H1 (cell line): Measurements from ENCODE around the gene SNRPA1. TPM values are rescaled to one million over a fixed set of nuclear protein-coding genes. Genes with fewer than 3 reads are reported as not detected.

Experiments used
- CTCF ChIA-PET: fragments of 300-600 bp; sonication (Branson Sonifier 250); formaldehyde crosslinking; loops from one replicate; lab custom pipeline; 2021; ENCODE audit not compliant: partially characterized antibody; lab: Charles Lee
- POLR2A ChIA-PET: fragments of 300-600 bp; sonication (Branson Sonifier 250); formaldehyde crosslinking; loops from one replicate; lab custom pipeline; 2021; ENCODE audit warnings: inconsistent platforms; ENCODE audit not compliant: partially characterized antibody; lab: Charles Lee
- DNase-seq, 2 experiments: peaks; one replicate each; pipeline versions ENCODE4 v3.0.0 to v3.0.0-alpha.2; 2010 to 2022; ENCODE audit warnings: low spot score in 2 of 2, low read depth in 1 of 2, mixed read lengths in 1 of 2
- FAIRE-seq: peaks from 2 replicates; lab custom pipeline; 2011; peaks lifted over from hg19 to GRCh38; lab: Jason Lieb, UNC
- H2AFZ ChIP-seq: 2 replicates; pipeline ENCODE4 v1.8.1; 2012; ENCODE audit warnings: low read length, inconsistent platforms
- H2AK5ac ChIP-seq: 2 replicates; pipeline ENCODE4 v1.6.1; 2013; ENCODE audit warnings: low read depth, low read length
- H2BK120ac ChIP-seq: replicated peaks from 2 replicates; pipeline ENCODE3; 2013; ENCODE audit warnings: low read depth, low read length, inconsistent platforms
- H2BK12ac ChIP-seq: 2 replicates; pipeline ENCODE4 v1.6.1; 2013; ENCODE audit warnings: low read depth, low read length
- H2BK15ac ChIP-seq: 2 replicates; pipeline ENCODE4 v1.6.1; 2013; ENCODE audit warnings: low read length
- H2BK20ac ChIP-seq: 2 replicates; pipeline ENCODE4 v1.6.1; 2013; ENCODE audit warnings: low read length
- H2BK5ac ChIP-seq: 2 replicates; pipeline ENCODE4 v1.6.1; 2013; ENCODE audit warnings: low read depth, low read length
- H3K14ac ChIP-seq: 2 replicates; pipeline ENCODE4 v1.6.1; 2013; ENCODE audit warnings: inconsistent platforms; ENCODE audit not compliant: insufficient read length
- H3K18ac ChIP-seq: 2 replicates; pipeline ENCODE4 v1.6.1; 2013; ENCODE audit warnings: low read length; ENCODE audit errors: extremely low read depth
- H3K23ac ChIP-seq: 2 replicates; pipeline ENCODE4 v1.6.1; 2013; ENCODE audit warnings: inconsistent platforms; ENCODE audit not compliant: insufficient read length
- H3K23me2 ChIP-seq: 2 replicates; pipeline ENCODE4 v1.6.1; 2013; ENCODE audit warnings: low read depth, low read length
- H3K27ac ChIP-seq: 2 replicates; pipeline ENCODE4 v1.6.1; 2011; ENCODE audit warnings: low read depth, low read length, inconsistent platforms
- H3K27me3 ChIP-seq, 4 experiments: replicated peaks in 1 of 4; 1 replicate in 1 of 4; 2 replicates in 3 of 4; pipeline versions ENCODE4 v1.6.1 to v1.8.1; 2011 to 2013; ENCODE audit warnings: low read length in 3 of 4, mild to moderate bottlenecking in 3 of 4, inconsistent platforms in 2 of 4, mixed read lengths in 2 of 4, moderate library complexity in 1 of 4; ENCODE audit not compliant: control insufficient read depth in 3 of 4, insufficient read depth in 3 of 4; ENCODE audit errors: extremely low read depth in 1 of 4
- H3K36me3 ChIP-seq, 4 experiments: 2 replicates each; pipeline versions ENCODE4 v1.6.1 to v1.8.1; 2011 to 2013; ENCODE audit warnings: mild to moderate bottlenecking in 4 of 4, low read length in 3 of 4, moderate library complexity in 2 of 4, control low read depth in 1 of 4, inconsistent platforms in 1 of 4; ENCODE audit not compliant: insufficient read depth in 4 of 4, control insufficient read depth in 2 of 4
- H3K4ac ChIP-seq: replicated peaks from 2 replicates; pipeline ENCODE3; 2013; ENCODE audit warnings: low read length, low read depth, mixed read lengths, inconsistent platforms; ENCODE audit not compliant: insufficient read length
- H3K4me1 ChIP-seq, 4 experiments: replicated peaks in 1 of 4; 1 replicate in 1 of 4; 2 replicates in 3 of 4; pipeline versions ENCODE4 v1.6.1 to v1.8.1; 2011 to 2013; ENCODE audit warnings: low read length in 3 of 4, inconsistent platforms in 2 of 4, mixed read lengths in 1 of 4; ENCODE audit not compliant: insufficient read depth in 4 of 4, control insufficient read depth in 3 of 4
- H3K4me2 ChIP-seq, 2 experiments: 2 replicates each; pipeline versions ENCODE4 v1.6.1 to v1.8.1; 2011 to 2013; ENCODE audit warnings: low read depth in 2 of 2, low read length in 2 of 2, control low read depth in 1 of 2, inconsistent platforms in 1 of 2, mild to moderate bottlenecking in 1 of 2; ENCODE audit not compliant: insufficient read depth in 1 of 2
- H3K4me3 ChIP-seq, 4 experiments: fragments of 200-600, 300-600 bp in 1 of 4; sonication (generic), shearing (Covaris generic), sonication (Bioruptor Twin) in 1 of 4; 2 replicates each; pipeline versions ENCODE4 v1.5.1 to v1.8.1; 2011 to 2016; ENCODE audit warnings: low read length in 4 of 4, low read depth in 3 of 4, control low read depth in 2 of 4, inconsistent platforms in 2 of 4, mild to moderate bottlenecking in 2 of 4, mixed read lengths in 1 of 4, moderate library complexity in 1 of 4; ENCODE audit not compliant: insufficient read depth in 2 of 4; ENCODE audit errors: extremely low read depth in 1 of 4
- H3K56ac ChIP-seq: replicated peaks from 2 replicates; pipeline ENCODE3; 2013; ENCODE audit warnings: low read depth, mild to moderate bottlenecking, mixed read lengths, low read length, inconsistent platforms; ENCODE audit not compliant: insufficient read length
- H3K79me1 ChIP-seq: 2 replicates; pipeline ENCODE4 v1.6.1; 2013; ENCODE audit warnings: low read depth, low read length, control low read depth
- H3K79me2 ChIP-seq, 2 experiments: 2 replicates each; pipeline versions ENCODE4 v1.6.1 to v1.8.1; 2012 to 2013; ENCODE audit warnings: low read length in 2 of 2, mild to moderate bottlenecking in 2 of 2, inconsistent platforms in 1 of 2; ENCODE audit not compliant: insufficient read depth in 2 of 2, control insufficient read depth in 1 of 2
- H3K9ac ChIP-seq, 4 experiments: replicated peaks in 1 of 4; 1 replicate in 1 of 4; 2 replicates in 3 of 4; pipeline versions ENCODE4 v1.6.1 to v1.8.1; 2011 to 2013; ENCODE audit warnings: low read depth in 3 of 4, low read length in 3 of 4, control low read depth in 2 of 4, mild to moderate bottlenecking in 2 of 4, moderate library complexity in 2 of 4, inconsistent platforms in 1 of 4; ENCODE audit errors: extremely low read depth in 1 of 4
- H3K9me3 ChIP-seq, 2 experiments: 2 replicates each; pipeline versions ENCODE4 v1.6.1 to v1.8.1; 2012 to 2013; ENCODE audit warnings: mild to moderate bottlenecking in 2 of 2, moderate library complexity in 2 of 2, control low read depth in 1 of 2, inconsistent platforms in 1 of 2, low read depth in 1 of 2, low read length in 1 of 2, mixed read lengths in 1 of 2; ENCODE audit not compliant: insufficient read depth in 2 of 2
- H4K20me1 ChIP-seq, 2 experiments: replicated peaks in 1 of 2; 2 replicates each; pipeline versions ENCODE3 to v1.8.1; 2011 to 2013; ENCODE audit warnings: inconsistent platforms in 2 of 2, low read length in 2 of 2, mild to moderate bottlenecking in 1 of 2; ENCODE audit not compliant: insufficient read depth in 2 of 2, control insufficient read depth in 1 of 2
- H4K5ac ChIP-seq: 2 replicates; pipeline ENCODE4 v1.6.1; 2013; ENCODE audit warnings: low read length, low read depth, mixed read lengths, inconsistent platforms; ENCODE audit not compliant: insufficient read length
- H4K8ac ChIP-seq: 2 replicates; pipeline ENCODE4 v1.8.0; 2013; ENCODE audit warnings: mild to moderate bottlenecking, moderate library complexity, low read length, inconsistent platforms; ENCODE audit not compliant: insufficient read depth; ENCODE audit errors: extremely low read depth
- H4K91ac ChIP-seq: replicated peaks from 2 replicates; pipeline ENCODE3; 2013; ENCODE audit warnings: low read length, mixed read lengths, inconsistent platforms; ENCODE audit not compliant: insufficient read length
- WGBS, 2 experiments: shearing (Covaris generic) in 1 of 2; methylation state at CpG; one replicate each; pipeline versions ENCODE4 v1.1.6 to v1.1.7; 2013 to 2015; ENCODE audit warnings: low lambda C conversion rate in 2 of 2, mixed read lengths in 2 of 2, inconsistent platforms in 1 of 2, low coverage in 1 of 2, missing lambda C conversion rate in 1 of 2; ENCODE audit not compliant: insufficient replicate concordance in 2 of 2, insufficient coverage in 1 of 2, insufficient read length in 1 of 2; ENCODE audit errors: extremely low coverage in 1 of 2, missing lambda C conversion rate in 1 of 2; 5-methylcytosine and 5-hydroxymethylcytosine counted together
- polyA plus RNA-seq, 7 experiments: library from polyadenylated mRNA; depleted of rRNA in 3 of 7; stranded (reverse) in 5 of 7; unstranded in 2 of 7; fragments of >200 nt in 5 of 7; fragments of 200-250 nt in 2 of 7; gene quantifications; 1 replicate in 5 of 7; 2 replicates in 1 of 7; 4 replicates in 1 of 7; pipeline versions ENCODE4 v1.2.1 to v1.2.3, GENCODE V29; 2011 to 2013; ENCODE audit warnings: missing spikeins in 2 of 7, mixed read lengths in 2 of 7
- total RNA-seq: library from RNA; stranded (reverse); fragmentation: NEBNext Ultra II Directional; extraction: Animal tissue kit (Norgen Biotek cat#: 25700); gene quantifications from 2 replicates; pipeline ENCODE4 v1.2.1, GENCODE V29; 2021

SNRPA1 gene
- total and polyA plus RNA-seq, 2 of the 8 experiments (the other 6 are each of a cell fraction or from before 2014, with no cell fraction given): 140 to 221 TPM

DNA sequence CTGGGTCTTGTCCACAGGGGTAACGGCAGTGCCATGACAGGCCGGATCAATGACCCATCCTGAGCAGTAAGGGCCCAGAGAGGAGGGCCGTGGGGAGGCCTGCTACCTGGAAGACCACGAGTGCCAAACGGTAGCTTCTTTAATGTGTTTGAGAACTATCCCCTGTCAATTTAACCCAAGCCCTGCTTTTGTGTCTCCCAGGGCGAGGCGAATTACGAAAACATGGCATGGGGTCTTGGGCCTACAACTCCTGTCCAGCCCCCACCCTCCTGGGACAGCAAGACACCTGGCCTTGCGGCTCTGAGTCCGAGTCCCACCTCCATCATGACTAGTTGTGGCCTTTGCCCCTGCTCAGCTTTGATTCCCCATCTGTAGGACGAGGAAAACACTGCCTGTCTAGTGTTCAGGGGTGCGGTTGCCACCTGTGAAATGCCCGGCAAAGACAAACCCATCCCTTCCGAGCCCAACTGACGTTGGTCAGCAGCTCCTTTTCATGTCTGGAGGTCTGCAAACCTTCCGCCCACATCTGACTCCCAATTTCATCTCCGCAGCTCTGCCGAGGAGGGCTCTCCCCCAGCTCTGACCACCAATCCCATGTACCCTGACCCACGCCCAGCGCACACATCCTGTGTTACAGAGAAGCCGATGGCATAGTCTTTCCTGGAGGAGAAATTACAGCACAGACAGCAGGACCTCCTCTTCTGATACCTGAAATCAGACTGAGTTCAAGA, 28.9 kb upstream of the SNRPA1 start:
- Histone ChIP-seq H3K4me3 (no peak overlapping the region), H4K91ac (no peak overlapping the region), H2BK12ac (no peak overlapping the region), H3K56ac (no peak overlapping the region), H3K23ac (no peak overlapping the region), H3K27ac (no peak overlapping the region), H3K4ac (no peak overlapping the region), H2BK5ac (no peak overlapping the region), H2BK120ac (no peak overlapping the region), H3K23me2 (no peaks in the 10 kb centered on the region), H2AFZ (no peak overlapping the region), H3K4me1 (peaks cover 0 to 3% (median 1%) of the 10 kb centered on the region in 4 experiments; a peak in 1 of 7 replicates), H3K9me3 (no peaks in the 10 kb centered on the region), H3K27me3 (peaks cover 0 to 4% (median 2%) of the 10 kb centered on the region in 4 experiments; a peak in 3 of 7 replicates), H4K5ac (no peak overlapping the region), H3K18ac (no peak overlapping the region), H3K79me1 (no peaks in the 10 kb centered on the region), H2BK20ac (no peak overlapping the region), H3K79me2 (no peaks in the 10 kb centered on the region), H3K14ac (no peak overlapping the region), H4K20me1 (no peaks in the 10 kb centered on the region), H3K36me3 (no peaks in the 10 kb centered on the region), H2BK15ac (no peak overlapping the region), H3K9ac (no peak overlapping the region), H2AK5ac (no peak overlapping the region), H3K4me2 (no peak overlapping the region), H4K8ac (no peak overlapping the region)
- DNase-seq: no peak
- ChIA-PET CTCF (interaction anchor here (0.7 to 1.7 kb wide), 7 partner anchors 17 to 317 kb away, joined by 3 to 4 read pairs (median 3); no protein-coding TSS in a partner anchor), POLR2A (no interaction called here)
- 93% methylated on average over 21 of the region's 21 CpGs; no CpG with 5 or more reads in 1 of the 2 experiments for WGBS, 2 experiments
- no peak for FAIRE-seq
